GM12891 (cell line): Measurements from ENCODE around the gene ICAM3.
A peak's percentile ranks its signal among the peaks of the same experiment; 100 is the strongest.

Experiments
- DNase-seq: peaks from one replicate; pipeline ENCODE4 v3.0.0; 2011; ENCODE audit warnings: low spot score; ENCODE audit not compliant: insufficient read length
- FAIRE-seq: peaks from 2 replicates; lab custom pipeline; 2011; peaks lifted over from hg19 to GRCh38; lab: Jason Lieb, UNC
- PAX5 ChIP-seq: IDR thresholded peaks from 2 replicates; pipeline ENCODE4 v1.6.1; 2011; ENCODE audit warnings: low read length, moderate library complexity, mild to moderate bottlenecking; ENCODE audit not compliant: insufficient read depth, severe bottlenecking
- POLR2A ChIP-seq: IDR thresholded peaks from 2 replicates; pipeline ENCODE4 v1.6.1; 2011; ENCODE audit warnings: low read depth, low read length, control low read depth
- POLR2AphosphoS5 ChIP-seq: IDR thresholded peaks from 2 replicates; pipeline ENCODE4 v1.6.1; 2011; ENCODE audit warnings: low read depth, low read length, control low read depth
- POU2F2 ChIP-seq: IDR thresholded peaks from 2 replicates; pipeline ENCODE4 v1.6.1; 2011; ENCODE audit warnings: low read depth, mild to moderate bottlenecking, control low read depth, low read length, moderate library complexity
- SPI1 ChIP-seq: IDR thresholded peaks from 2 replicates; pipeline ENCODE4 v1.6.1; 2011; ENCODE audit warnings: low read depth, low read length, control low read depth
- TAF1 ChIP-seq: IDR thresholded peaks from 2 replicates; pipeline ENCODE4 v1.6.1; 2011; ENCODE audit warnings: low read depth, low read length, control low read depth

The ICAM3 gene

DNA sequence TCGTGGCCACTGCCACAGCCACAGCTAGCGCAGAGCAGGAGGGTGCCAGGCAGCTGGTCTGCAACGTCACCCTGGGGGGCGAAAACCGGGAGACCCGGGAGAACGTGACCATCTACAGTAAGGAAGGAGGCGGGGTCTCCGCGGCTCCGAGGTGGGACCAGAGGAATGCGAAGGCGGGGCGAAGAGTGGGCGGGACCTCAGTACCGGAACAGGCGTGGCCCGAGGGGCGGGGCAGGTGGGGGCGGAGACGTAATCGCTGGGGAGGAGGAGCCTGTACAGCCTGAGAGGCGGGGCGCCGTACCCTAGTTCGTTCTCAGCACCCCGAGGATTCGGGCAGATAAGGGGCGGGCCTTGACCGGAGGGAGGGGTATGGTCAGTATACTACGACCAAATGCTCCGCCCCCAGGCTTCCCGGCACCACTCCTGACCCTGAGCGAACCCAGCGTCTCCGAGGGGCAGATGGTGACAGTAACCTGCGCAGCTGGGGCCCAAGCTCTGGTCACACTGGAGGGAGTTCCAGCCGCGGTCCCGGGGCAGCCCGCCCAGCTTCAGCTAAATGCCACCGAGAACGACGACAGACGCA is 47.1 kb downstream of the ICAM3 start:
- DNase-seq = no peak
- peak; percentile 85 for FAIRE-seq
- no peak for TF ChIP-seq POU2F2
- no peak for TF ChIP-seq SPI1
- TF ChIP-seq POLR2AphosphoS5 = no peak
- TF ChIP-seq PAX5 = no peak
- TF ChIP-seq POLR2A = no peak
- TF ChIP-seq TAF1 = no peak

DNA sequence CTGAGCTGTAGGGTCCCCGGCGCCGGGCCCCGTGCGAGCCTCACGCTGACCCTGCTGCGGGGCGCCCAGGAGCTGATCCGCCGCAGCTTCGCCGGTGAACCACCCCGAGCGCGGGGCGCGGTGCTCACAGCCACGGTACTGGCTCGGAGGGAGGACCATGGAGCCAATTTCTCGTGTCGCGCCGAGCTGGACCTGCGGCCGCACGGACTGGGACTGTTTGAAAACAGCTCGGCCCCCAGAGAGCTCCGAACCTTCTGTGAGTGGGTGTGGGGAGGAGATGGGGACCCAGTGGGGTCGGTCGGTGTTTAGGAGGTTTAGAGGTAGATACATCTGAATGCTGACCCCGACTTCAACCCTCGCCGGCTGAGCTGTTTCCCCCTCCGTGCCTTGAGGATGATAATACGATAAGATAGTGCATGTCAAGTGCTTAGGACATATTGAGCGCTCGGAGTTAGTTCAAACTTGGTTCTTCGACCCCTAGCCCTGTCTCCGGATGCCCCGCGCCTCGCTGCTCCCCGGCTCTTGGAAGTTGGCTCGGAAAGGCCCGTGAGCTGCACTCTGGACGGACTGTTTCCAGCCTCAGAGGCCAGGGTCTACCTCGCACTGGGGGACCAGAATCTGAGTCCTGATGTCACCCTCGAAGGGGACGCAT is 47.7 kb downstream of the ICAM3 start:
- TF ChIP-seq PAX5 (no peak), POLR2A (no peak), POLR2AphosphoS5 (no peak), SPI1 (no peak), TAF1 (no peak), POU2F2 (no peak)
- peak; percentile 33 for FAIRE-seq

DNA sequence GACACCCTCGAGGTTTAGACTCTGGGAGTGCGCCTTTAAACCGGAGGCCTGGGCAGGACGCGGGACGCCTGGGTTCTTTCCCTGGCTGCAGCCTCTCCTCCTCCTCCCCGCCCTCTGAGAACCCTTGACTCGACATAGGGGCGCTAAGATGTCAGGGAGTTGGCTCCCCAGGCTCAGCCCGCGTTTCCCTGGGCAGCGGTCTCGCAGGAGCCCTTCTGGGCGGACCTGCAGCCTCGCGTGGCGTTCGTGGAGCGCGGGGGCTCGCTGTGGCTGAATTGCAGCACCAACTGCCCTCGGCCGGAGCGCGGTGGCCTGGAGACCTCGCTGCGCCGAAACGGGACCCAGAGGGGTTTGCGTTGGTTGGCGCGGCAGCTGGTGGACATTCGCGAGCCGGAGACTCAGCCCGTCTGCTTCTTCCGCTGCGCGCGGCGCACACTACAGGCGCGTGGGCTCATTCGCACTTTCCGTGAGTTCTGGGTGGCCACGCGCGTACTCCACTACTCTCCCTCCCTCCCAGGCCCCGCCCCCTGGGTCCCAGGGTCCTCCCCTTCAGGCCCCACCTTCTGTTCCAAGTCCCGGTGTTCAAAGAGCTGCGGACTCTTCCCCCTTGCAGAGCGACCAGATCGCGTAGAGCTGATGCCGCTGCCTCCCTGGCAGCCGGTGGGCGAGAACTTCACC is 48.4 kb downstream of the ICAM3 start:
- DNase-seq (no peak), FAIRE-seq (peak; percentile 33)
- TF ChIP-seq PAX5 = no peak
- no peak for TF ChIP-seq POLR2A
- no peak for TF ChIP-seq TAF1
- TF ChIP-seq POLR2AphosphoS5 = no peak
- TF ChIP-seq SPI1 = no peak
- TF ChIP-seq POU2F2 = no peak

More for the DNA sequence above, 47.7 kb downstream of the ICAM3 start:
- no peak for DNase-seq

DNA sequence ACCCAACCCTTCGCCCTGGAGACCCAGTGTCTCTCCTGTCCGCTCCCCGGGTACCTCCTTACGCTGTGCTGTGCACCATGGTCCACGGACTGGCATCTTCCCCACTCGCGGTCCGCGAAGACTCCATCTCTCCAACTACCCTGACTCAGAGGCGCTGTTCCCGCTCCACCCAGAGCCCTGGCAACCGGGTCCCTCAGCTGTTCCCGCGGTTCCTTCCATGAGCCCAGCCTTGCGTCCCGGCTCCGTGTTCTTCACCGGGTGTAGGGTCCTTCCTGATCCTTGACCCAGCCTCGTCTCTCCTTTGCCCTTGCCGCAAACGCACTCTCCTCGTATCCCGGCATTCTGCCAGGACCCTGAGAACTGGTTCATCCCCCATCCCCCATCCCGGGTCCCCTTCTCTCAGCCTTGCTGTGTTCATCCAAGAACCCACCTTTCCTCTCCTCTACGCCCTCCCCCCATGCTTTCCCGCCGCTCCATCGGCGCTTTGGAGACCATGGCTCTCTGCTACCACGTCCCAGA is 49.0 kb downstream of the ICAM3 start:
- TF ChIP-seq TAF1 (no peak), PAX5 (no peak), SPI1 (no peak), POU2F2 (no peak), POLR2AphosphoS5 (no peak)
- no peak for DNase-seq
- no peak for FAIRE-seq

DNA sequence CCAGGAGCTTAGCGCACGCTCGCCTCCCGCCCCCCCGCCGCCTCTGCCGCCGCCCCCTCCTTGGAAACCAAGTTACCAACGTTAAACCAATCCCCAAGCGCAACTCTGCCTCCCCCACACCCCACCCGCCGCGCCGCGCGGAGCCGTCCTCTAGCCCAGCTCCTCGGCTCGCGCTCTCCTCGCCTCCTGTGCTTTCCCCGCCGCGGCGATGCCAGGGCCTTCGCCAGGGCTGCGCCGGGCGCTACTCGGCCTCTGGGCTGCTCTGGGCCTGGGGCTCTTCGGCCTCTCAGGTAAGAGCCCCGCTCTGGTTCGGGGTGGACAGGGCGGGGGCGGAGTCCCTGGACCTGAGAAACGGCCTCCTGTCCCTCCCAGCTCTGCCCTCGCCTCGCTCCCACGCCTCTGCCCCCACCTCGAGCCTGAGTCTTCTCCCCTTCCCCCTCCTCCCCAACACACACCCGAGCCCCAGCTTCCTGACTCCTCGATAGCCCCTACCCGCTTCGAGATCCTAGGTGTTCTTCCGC is 49.5 kb downstream of the ICAM3 start, which contains the start of gene ICAM5:
ICAM5 (plus strand) TSS at position 117 of the 521 bp plus-strand sequence; CDS start at position 209, 92 bp downstream.
- DNase-seq = no peak
- no peak for FAIRE-seq
- TF ChIP-seq POLR2AphosphoS5 (no peak), SPI1 (no peak), PAX5 (no peak), POLR2A (no peak), POU2F2 (no peak), TAF1 (no peak)

DNA sequence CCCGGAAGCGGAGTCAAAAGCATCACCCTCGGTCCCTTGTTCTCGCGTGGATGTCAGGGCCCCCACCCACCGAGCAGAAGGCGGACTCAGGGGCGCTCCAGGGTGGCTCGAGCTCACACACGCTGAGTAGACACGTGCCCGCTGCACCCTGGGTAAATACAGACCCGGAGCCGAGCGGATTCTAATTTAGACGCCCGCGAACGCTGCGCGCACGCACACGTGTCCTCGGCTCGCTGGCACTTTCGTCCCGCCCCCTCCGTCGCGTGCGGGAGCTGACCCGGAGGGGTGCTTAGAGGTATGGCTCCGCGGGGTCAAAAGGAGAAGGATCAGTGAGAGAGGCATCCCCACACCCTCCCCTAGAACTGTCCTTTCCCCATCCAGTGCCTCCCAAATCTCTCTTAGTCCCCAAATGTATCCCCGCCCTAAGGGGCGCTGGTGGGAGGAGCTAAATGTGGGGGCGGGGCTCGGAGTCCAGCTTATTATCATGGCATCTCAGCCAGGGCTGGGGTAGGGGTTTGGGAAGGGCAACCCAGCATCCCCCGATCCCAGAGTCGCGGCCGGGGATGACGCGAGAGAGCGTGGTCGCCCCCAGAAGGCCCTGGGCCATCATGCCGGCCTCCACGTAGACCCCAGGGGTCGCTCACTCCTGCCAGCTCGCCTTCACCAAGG is 50.1 kb downstream of the ICAM3 start:
- TF ChIP-seq TAF1 (no peak), POLR2AphosphoS5 (no peak), SPI1 (no peak), PAX5 (no peak), POLR2A (no peak), POU2F2 (no peak)
- peak; percentile 88 for FAIRE-seq
- DNase-seq = no peak

DNA sequence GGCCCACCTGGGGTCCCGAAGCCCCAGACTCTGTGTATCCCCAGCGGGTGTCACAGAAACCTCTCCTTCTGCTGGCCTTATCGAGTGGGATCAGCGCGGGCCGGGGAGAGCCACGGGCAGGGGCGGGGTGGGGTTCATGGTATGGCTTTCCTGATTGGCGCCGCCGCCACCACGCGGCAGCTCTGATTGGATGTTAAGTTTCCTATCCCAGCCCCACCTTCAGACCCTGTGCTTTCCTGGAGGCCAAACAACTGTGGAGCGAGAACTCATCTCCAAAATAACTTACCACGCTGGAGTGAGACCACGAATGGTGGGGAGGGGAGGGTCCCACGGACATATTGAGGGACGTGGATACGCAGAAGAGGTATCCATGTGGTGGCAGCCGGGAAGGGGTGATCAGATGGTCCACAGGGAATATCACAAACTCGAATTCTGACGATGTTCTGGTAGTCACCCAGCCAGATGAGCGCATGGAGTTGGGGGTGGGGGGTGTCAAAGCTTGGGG is 50.7 kb downstream of the ICAM3 start:
- DNase-seq (no peak), FAIRE-seq (peak; percentile 91)
- TF ChIP-seq POLR2A (no peak), POLR2AphosphoS5 (no peak), PAX5 (no peak), POU2F2 (no peak), SPI1 (no peak), TAF1 (no peak)

DNA sequence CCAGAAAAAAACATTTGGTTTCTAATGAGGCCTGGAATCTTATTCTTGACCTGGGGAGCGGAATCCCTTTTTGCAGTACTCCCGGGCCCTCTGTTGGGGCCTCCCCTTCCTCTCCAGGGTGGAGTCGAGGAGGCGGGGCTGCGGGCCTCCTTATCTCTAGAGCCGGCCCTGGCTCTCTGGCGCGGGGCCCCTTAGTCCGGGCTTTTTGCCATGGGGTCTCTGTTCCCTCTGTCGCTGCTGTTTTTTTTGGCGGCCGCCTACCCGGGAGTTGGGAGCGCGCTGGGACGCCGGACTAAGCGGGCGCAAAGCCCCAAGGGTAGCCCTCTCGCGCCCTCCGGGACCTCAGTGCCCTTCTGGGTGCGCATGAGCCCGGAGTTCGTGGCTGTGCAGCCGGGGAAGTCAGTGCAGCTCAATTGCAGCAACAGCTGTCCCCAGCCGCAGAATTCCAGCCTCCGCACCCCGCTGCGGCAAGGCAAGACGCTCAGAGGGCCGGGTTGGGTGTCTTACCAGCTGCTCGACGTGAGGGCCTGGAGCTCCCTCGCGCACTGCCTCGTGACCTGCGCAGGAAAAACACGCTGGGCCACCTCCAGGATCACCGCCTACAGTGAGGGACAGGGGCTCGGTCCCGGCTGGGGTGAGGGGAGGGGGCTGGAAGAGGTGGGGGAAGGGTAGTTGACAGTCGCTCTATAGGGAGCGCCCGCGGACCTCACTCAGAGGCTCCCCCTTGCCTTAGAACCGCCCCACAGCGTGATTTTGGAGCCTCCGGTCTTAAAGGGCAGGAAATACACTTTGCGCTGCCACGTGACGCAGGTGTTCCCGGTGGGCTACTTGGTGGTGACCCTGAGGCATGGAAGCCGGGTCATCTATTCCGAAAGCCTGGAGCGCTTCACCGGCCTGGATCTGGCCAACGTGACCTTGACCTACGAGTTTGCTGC is 52.4 kb downstream of the ICAM3 start, which contains the start of gene ICAM4:
ICAM4 (plus strand) TSS at position 153 of the 935 bp plus-strand sequence; CDS start at position 211, 58 bp downstream.
- TF ChIP-seq POU2F2 = 0 out of 2 replicates have a peak, but pooled peaks have one; percentile 6
- no peak for TF ChIP-seq SPI1
- FAIRE-seq (peak; percentile 56), DNase-seq (no peak)

DNA sequence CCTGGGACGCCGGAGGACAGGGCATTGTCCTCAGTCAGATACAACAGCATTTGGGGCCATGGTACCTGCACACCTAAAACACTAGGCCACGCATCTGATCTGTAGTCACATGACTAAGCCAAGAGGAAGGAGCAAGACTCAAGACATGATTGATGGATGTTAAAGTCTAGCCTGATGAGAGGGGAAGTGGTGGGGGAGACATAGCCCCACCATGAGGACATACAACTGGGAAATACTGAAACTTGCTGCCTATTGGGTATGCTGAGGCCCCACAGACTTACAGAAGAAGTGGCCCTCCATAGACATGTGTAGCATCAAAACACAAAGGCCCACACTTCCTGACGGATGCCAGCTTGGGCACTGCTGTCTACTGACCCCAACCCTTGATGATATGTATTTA is 54.0 kb downstream of the ICAM3 start:
- peak; percentile 34 for TF ChIP-seq POLR2AphosphoS5
- TF ChIP-seq SPI1 = peak; percentile 45
- TF ChIP-seq PAX5 = no peak
- TF ChIP-seq POU2F2 = no peak
- TF ChIP-seq POLR2A = peak; percentile 62
- no peak for TF ChIP-seq TAF1
- DNase-seq (no peak), FAIRE-seq (no peak)
